WTC11 (cell line): ENCODE measurements around the gene TSPAN31. TPM values are rescaled to one million over a fixed set of nuclear protein-coding genes. Genes with fewer than 3 reads are reported as not detected.

Experiments
- ATF3 ChIP-seq: sonication (generic); formaldehyde crosslinking; conservative IDR thresholded peaks from 2 replicates; pipeline ENCODE4 v1.8.1; 2022; ENCODE audit warnings: mild to moderate bottlenecking, missing genetic modification reagents
- CDX4 ChIP-seq: fragments of 250-450 bp; sonication (Bioruptor Pico); IDR thresholded peaks from 2 replicates; pipeline ENCODE4 v1.9.0; 2021; ENCODE audit warnings: moderate library complexity, mild to moderate bottlenecking, inconsistent platforms, borderline replicate concordance
- CREM ChIP-seq: sonication (generic); formaldehyde crosslinking; IDR thresholded peaks from 2 replicates; pipeline ENCODE4 v1.8.1; 2022; ENCODE audit warnings: mild to moderate bottlenecking, missing genetic modification reagents, moderate library complexity
- ELF4 ChIP-seq: sonication (generic); formaldehyde crosslinking; IDR thresholded peaks from 2 replicates; pipeline ENCODE4 v1.8.1; 2022; ENCODE audit warnings: low read depth, mild to moderate bottlenecking, moderate library complexity, missing genetic modification reagents
- ESRRA ChIP-seq: sonication (generic); formaldehyde crosslinking; IDR thresholded peaks from 2 replicates; pipeline ENCODE4 v1.8.1; 2022; ENCODE audit warnings: mild to moderate bottlenecking, missing genetic modification reagents, borderline replicate concordance
- ETV6 ChIP-seq: sonication (generic); formaldehyde crosslinking; IDR thresholded peaks from 2 replicates; pipeline ENCODE4 v1.8.1; 2022; ENCODE audit warnings: mild to moderate bottlenecking, missing genetic modification reagents
- FOXK1 ChIP-seq: sonication (generic); formaldehyde crosslinking; IDR thresholded peaks from 2 replicates; pipeline ENCODE4 v1.8.0; 2022; ENCODE audit warnings: mild to moderate bottlenecking, moderate library complexity, missing genetic modification reagents
- HMGA2 ChIP-seq: fragments of 250-450 bp; sonication (Bioruptor Pico); IDR thresholded peaks from 2 replicates; pipeline ENCODE4 v1.4.0; 2021; ENCODE audit warnings: mild to moderate bottlenecking, moderate library complexity
- JAZF1 ChIP-seq: fragments of 250-450 bp; sonication (Bioruptor Pico); IDR thresholded peaks from 2 replicates; pipeline ENCODE4 v1.9.0; 2021; ENCODE audit warnings: moderate library complexity, mild to moderate bottlenecking, inconsistent platforms
- KAT7 ChIP-seq: sonication (generic); formaldehyde crosslinking; IDR thresholded peaks from 2 replicates; pipeline ENCODE4 v1.8.1; 2023; ENCODE audit warnings: missing genetic modification reagents, mild to moderate bottlenecking, borderline replicate concordance
- MXD4 ChIP-seq: fragments of 250-450 bp; sonication (Bioruptor Pico); IDR thresholded peaks from 2 replicates; pipeline ENCODE4 v1.8.0; 2021; ENCODE audit warnings: mild to moderate bottlenecking, moderate library complexity, borderline replicate concordance
- NFATC4 ChIP-seq: fragments of 250-450 bp; sonication (Bioruptor Pico); IDR thresholded peaks from 2 replicates; pipeline ENCODE4 v1.9.0; 2021; ENCODE audit warnings: mild to moderate bottlenecking
- NR1H2 ChIP-seq: sonication (generic); formaldehyde crosslinking; IDR thresholded peaks from 2 replicates; pipeline ENCODE4 v1.9.0; 2021; ENCODE audit warnings: mild to moderate bottlenecking, moderate library complexity, missing genetic modification reagents
- SMAD3 ChIP-seq: sonication (generic); formaldehyde crosslinking; IDR thresholded peaks from 2 replicates; pipeline ENCODE4 v1.8.0; 2022; ENCODE audit warnings: missing genetic modification reagents, mild to moderate bottlenecking, borderline replicate concordance
- SOX15 ChIP-seq: fragments of 250-450 bp; sonication (Bioruptor Pico); IDR thresholded peaks from 2 replicates; pipeline ENCODE4 v1.9.0; 2021; ENCODE audit warnings: mild to moderate bottlenecking
- SP1 ChIP-seq: sonication (generic); formaldehyde crosslinking; conservative IDR thresholded peaks from 2 replicates; pipeline ENCODE4 v1.8.1; 2022; ENCODE audit warnings: missing genetic modification reagents
- STAT6 ChIP-seq: sonication (generic); formaldehyde crosslinking; conservative IDR thresholded peaks from 2 replicates; pipeline ENCODE4 v1.8.1; 2023; ENCODE audit warnings: mild to moderate bottlenecking, low read depth, missing genetic modification reagents, moderate library complexity
- TEAD1 ChIP-seq: sonication (generic); formaldehyde crosslinking; IDR thresholded peaks from 2 replicates; pipeline ENCODE4 v1.8.0; 2022; ENCODE audit warnings: mild to moderate bottlenecking, missing genetic modification reagents
- TP53 ChIP-seq: sonication (generic); formaldehyde crosslinking; IDR thresholded peaks from 2 replicates; pipeline ENCODE4 v1.8.1; 2023; ENCODE audit warnings: mild to moderate bottlenecking, missing genetic modification reagents
- ZNF121 ChIP-seq: sonication (generic); formaldehyde crosslinking; IDR thresholded peaks from 2 replicates; pipeline ENCODE4 v1.8.0; 2023; ENCODE audit warnings: missing genetic modification reagents
- ZNF219 ChIP-seq: sonication (generic); formaldehyde crosslinking; IDR thresholded peaks from 2 replicates; pipeline ENCODE4 v1.8.0; 2023; ENCODE audit warnings: missing genetic modification reagents, mild to moderate bottlenecking, borderline replicate concordance
- ZNF232 ChIP-seq: sonication (generic); formaldehyde crosslinking; IDR thresholded peaks from 2 replicates; pipeline ENCODE4 v1.8.0; 2022; ENCODE audit warnings: mild to moderate bottlenecking, missing genetic modification reagents
- ZNF281 ChIP-seq: sonication (generic); formaldehyde crosslinking; IDR thresholded peaks from 2 replicates; pipeline ENCODE4 v1.8.0; 2023; ENCODE audit warnings: mild to moderate bottlenecking, missing genetic modification reagents
- ZNF317 ChIP-seq: sonication (generic); formaldehyde crosslinking; IDR thresholded peaks from 2 replicates; pipeline ENCODE4 v1.8.1; 2023; ENCODE audit warnings: low read depth, mild to moderate bottlenecking, moderate library complexity, missing genetic modification reagents, borderline replicate concordance
- ZNF396 ChIP-seq: fragments of 250-450 bp; sonication (Bioruptor Pico); IDR thresholded peaks from 2 replicates; pipeline ENCODE4 v1.8.0; 2021; ENCODE audit warnings: mild to moderate bottlenecking, moderate library complexity, borderline replicate concordance
- total RNA-seq: library from RNA; stranded (reverse); gene quantifications from 3 replicates; pipeline ENCODE4 v1.2.3, GENCODE V29; 2021
- TF ChIP-seq, protein P1 (sequence below): fragments of 250-450 bp; sonication (Bioruptor Pico); IDR thresholded peaks from 2 replicates; pipeline ENCODE4 v1.9.0; 2021; ENCODE audit warnings: mild to moderate bottlenecking
- TF ChIP-seq, protein P2 (sequence below): fragments of 250-450 bp; sonication (Bioruptor Pico); IDR thresholded peaks from 2 replicates; pipeline ENCODE4 v2.1.2; 2022; ENCODE audit warnings: mild to moderate bottlenecking, moderate library complexity
- TF ChIP-seq, protein P3 (sequence below): sonication (generic); formaldehyde crosslinking; IDR thresholded peaks from 2 replicates; pipeline ENCODE4 v1.8.1; 2023; ENCODE audit warnings: mild to moderate bottlenecking, missing genetic modification reagents, moderate library complexity
- TF ChIP-seq, protein P4 (sequence below): sonication (generic); formaldehyde crosslinking; IDR thresholded peaks from 2 replicates; pipeline ENCODE4 v1.8.1; 2023; ENCODE audit warnings: mild to moderate bottlenecking, moderate library complexity, missing genetic modification reagents
- TF ChIP-seq, protein P5 (sequence below): sonication (generic); formaldehyde crosslinking; IDR thresholded peaks from 2 replicates; pipeline ENCODE4 v1.8.0; 2022; ENCODE audit warnings: mild to moderate bottlenecking, missing genetic modification reagents

Gene TSPAN31
- total RNA-seq, 1 experiment from 2014 or later = 9.9 TPM

- TF ChIP-seq, protein P1, sequence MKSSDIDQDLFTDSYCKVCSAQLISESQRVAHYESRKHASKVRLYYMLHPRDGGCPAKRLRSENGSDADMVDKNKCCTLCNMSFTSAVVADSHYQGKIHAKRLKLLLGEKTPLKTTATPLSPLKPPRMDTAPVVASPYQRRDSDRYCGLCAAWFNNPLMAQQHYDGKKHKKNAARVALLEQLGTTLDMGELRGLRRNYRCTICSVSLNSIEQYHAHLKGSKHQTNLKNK (CRISPR knock-in tag) = no peak
- TF ChIP-seq HMGA2 (no peak), CREM (peak; percentile 97), KAT7 (CRISPR knock-in tag) (no peak), STAT6 (CRISPR knock-in tag) (0 out of 2 replicates have a peak, but pooled peaks have one; percentile 62), SOX15 (CRISPR knock-in tag) (no peak), ZNF317 (CRISPR knock-in tag) (no peak), TP53 (CRISPR knock-in tag) (peak; percentile 82), ELF4 (CRISPR knock-in tag) (no peak), SMAD3 (CRISPR knock-in tag) (no peak; the same call in 1 of the 2 replicates), ZNF219 (CRISPR knock-in tag) (no peak), CDX4 (no peak), MXD4 (CRISPR knock-in tag) (no peak), ETV6 (peak; percentile 81; the same call in 1 of the 2 replicates), ATF3 (CRISPR knock-in tag) (0 out of 2 replicates have a peak, but pooled peaks have one; percentile 17), ZNF232 (CRISPR knock-in tag) (no peak), NR1H2 (no peak), ESRRA (CRISPR knock-in tag) (no peak), FOXK1 (CRISPR knock-in tag) (peak; percentile 96), ZNF121 (CRISPR knock-in tag) (no peak), JAZF1 (CRISPR knock-in tag) (no peak), ZNF396 (CRISPR knock-in tag) (no peak), ZNF281 (no peak), SP1 (CRISPR knock-in tag) (peak; percentile 100), TEAD1 (CRISPR knock-in tag) (peak; percentile 83; the same call in 1 of the 2 replicates), NFATC4 (no peak)
- TF ChIP-seq, protein P2, sequence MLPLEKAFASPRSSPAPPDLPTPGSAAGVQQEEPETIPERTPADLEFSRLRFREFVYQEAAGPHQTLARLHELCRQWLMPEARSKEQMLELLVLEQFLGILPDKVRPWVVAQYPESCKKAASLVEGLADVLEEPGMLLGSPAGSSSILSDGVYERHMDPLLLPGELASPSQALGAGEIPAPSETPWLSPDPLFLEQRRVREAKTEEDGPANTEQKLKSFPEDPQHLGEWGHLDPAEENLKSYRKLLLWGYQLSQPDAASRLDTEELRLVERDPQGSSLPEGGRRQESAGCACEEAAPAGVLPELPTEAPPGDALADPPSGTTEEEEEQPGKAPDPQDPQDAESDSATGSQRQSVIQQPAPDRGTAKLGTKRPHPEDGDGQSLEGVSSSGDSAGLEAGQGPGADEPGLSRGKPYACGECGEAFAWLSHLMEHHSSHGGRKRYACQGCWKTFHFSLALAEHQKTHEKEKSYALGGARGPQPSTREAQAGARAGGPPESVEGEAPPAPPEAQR (CRISPR knock-in tag) = no peak
- TF ChIP-seq, protein P3, sequence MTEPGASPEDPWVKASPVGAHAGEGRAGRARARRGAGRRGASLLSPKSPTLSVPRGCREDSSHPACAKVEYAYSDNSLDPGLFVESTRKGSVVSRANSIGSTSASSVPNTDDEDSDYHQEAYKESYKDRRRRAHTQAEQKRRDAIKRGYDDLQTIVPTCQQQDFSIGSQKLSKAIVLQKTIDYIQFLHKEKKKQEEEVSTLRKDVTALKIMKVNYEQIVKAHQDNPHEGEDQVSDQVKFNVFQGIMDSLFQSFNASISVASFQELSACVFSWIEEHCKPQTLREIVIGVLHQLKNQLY (CRISPR knock-in tag) = no peak
- TF ChIP-seq, protein P4, sequence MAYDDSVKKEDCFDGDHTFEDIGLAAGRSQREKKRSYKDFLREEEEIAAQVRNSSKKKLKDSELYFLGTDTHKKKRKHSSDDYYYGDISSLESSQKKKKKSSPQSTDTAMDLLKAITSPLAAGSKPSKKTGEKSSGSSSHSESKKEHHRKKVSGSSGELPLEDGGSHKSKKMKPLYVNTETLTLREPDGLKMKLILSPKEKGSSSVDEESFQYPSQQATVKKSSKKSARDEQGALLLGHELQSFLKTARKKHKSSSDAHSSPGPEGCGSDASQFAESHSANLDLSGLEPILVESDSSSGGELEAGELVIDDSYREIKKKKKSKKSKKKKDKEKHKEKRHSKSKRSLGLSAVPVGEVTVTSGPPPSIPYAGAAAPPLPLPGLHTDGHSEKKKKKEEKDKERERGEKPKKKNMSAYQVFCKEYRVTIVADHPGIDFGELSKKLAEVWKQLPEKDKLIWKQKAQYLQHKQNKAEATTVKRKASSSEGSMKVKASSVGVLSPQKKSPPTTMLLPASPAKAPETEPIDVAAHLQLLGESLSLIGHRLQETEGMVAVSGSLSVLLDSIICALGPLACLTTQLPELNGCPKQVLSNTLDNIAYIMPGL (CRISPR knock-in tag) = no peak
- TF ChIP-seq, protein P5, sequence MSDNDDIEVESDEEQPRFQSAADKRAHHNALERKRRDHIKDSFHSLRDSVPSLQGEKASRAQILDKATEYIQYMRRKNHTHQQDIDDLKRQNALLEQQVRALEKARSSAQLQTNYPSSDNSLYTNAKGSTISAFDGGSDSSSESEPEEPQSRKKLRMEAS (CRISPR knock-in tag) = peak; percentile 100
These were observed 27.1 kb downstream of the TSPAN31 start, which contains the start of gene METTL1 (continued) for GRCh38 chr12:57771873-57772428.
